ENCODE measurements around the gene IGFN1. TPM values are rescaled to one million over a fixed set of nuclear protein-coding genes. Genes with fewer than 3 reads are reported as not detected.

IGFN1 gene
- total and polyA plus RNA-seq, 2 donors (not counting 3 experiments of a cell fraction or from before 2014, with no cell fraction given), result not detected

DNA sequence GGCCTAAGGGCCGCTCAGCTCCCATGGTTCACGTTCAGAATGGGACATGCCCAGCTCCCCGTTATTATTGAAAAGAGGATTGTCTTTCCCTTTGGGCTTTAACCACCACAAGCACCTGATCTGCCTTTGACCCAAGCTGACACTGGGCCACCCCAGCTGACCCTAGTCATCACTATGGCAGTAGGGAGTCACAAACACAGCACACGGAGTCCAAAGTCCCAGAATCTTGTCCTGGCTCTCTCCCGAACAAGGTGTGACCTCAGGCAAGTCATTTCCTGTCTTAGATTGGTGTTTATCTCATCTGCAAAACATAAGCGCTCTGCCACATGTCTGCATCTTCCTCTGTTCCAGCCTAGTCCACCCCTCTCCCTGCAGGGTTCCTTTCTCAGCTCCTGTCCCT lies 31.5 kb downstream of the IGFN1 start:
- no peak overlapping the region for H2AFZ ChIP-seq (ENCODE audit: low read depth, low read length)
- no peak overlapping the region for H3K4me2 ChIP-seq (ENCODE audit: insufficient read depth, low read length)
- no peak for TF ChIP-seq FOS (IDR thresholded peaks at IDR 0.05; ENCODE audit: borderline replicate concordance, insufficient read depth, low read length)
- no peak for TF ChIP-seq MYC (IDR thresholded peaks at IDR 0.05; ENCODE audit: low read depth, low read length)
- TF ChIP-seq POLR2A (IDR thresholded peaks at IDR 0.05; ENCODE audit: low read depth, low read length), result no peak
- TF ChIP-seq GATA2 (IDR thresholded peaks at IDR 0.05; ENCODE audit: insufficient read depth, insufficient read length, low read depth, low read length), result no peak
- TF ChIP-seq POLR2AphosphoS5 (IDR thresholded peaks at IDR 0.05; ENCODE audit: insufficient read depth, low read depth, low read length), result no peak
- TF ChIP-seq, protein P1, sequence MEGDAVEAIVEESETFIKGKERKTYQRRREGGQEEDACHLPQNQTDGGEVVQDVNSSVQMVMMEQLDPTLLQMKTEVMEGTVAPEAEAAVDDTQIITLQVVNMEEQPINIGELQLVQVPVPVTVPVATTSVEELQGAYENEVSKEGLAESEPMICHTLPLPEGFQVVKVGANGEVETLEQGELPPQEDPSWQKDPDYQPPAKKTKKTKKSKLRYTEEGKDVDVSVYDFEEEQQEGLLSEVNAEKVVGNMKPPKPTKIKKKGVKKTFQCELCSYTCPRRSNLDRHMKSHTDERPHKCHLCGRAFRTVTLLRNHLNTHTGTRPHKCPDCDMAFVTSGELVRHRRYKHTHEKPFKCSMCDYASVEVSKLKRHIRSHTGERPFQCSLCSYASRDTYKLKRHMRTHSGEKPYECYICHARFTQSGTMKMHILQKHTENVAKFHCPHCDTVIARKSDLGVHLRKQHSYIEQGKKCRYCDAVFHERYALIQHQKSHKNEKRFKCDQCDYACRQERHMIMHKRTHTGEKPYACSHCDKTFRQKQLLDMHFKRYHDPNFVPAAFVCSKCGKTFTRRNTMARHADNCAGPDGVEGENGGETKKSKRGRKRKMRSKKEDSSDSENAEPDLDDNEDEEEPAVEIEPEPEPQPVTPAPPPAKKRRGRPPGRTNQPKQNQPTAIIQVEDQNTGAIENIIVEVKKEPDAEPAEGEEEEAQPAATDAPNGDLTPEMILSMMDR (IDR thresholded peaks at IDR 0.05; ENCODE audit: extremely low read depth in 1 of 2, insufficient read depth in 1 of 2, low read depth in 1 of 2, low read length in 2 of 2), result no peak
- H3K4me1 ChIP-seq (ENCODE audit: control insufficient read depth, extremely low read depth, insufficient read depth, low read length), result no peaks in the 10 kb centered on the region
- dilution Hi-C loops (cut with MboI; ENCODE audit: extremely low pct_ligation_motif_present, low sequenced_read_pairs), result no loop called here
- H3K79me2 ChIP-seq (ENCODE audit: control insufficient read depth, insufficient read depth, low read length), result no peaks in the 10 kb centered on the region
- peaks cover 2 to 4% of the 10 kb centered on the region in 2 experiments for H3K27me3 ChIP-seq (ENCODE audit: control insufficient read depth in 2 of 2, insufficient read depth in 2 of 2, low read length in 2 of 2)
- FAIRE-seq (no peak), DNase-seq (ENCODE audit: low read depth, low spot score) (no peak)
- H3K4me3 ChIP-seq (replicated peaks in 1 of 3; ENCODE audit: insufficient read depth in 1 of 3, low read depth in 1 of 3, low read length in 3 of 3), result no peak overlapping the region
- CTCF ChIA-PET, result interaction anchor here (1.1 to 2.8 kb wide), 14 partner anchors 7 to 600 kb away, joined by 3 to 18 read pairs (median 7); partner anchors contain the start of genes IGFN1 and TMEM9
- H3K36me3 ChIP-seq (ENCODE audit: control insufficient read depth in 2 of 2, extremely low read depth in 1 of 2, insufficient read depth in 2 of 2, low read length in 2 of 2), result no peaks in the 10 kb centered on the region
- H4K20me1 ChIP-seq (replicated peaks; ENCODE audit: control insufficient read depth, extremely low read depth, insufficient read depth, low read length), result no peaks in the 10 kb centered on the region
- no peaks in the 10 kb centered on the region for H3K9me1 ChIP-seq (replicated peaks; ENCODE audit: control insufficient read depth, extremely low read depth, insufficient read depth, low read length)
- no peak overlapping the region for H3K9ac ChIP-seq (replicated peaks; ENCODE audit: extremely low read depth, insufficient read depth, low read length)
- POLR2A ChIA-PET, result no interaction called here
- intact Hi-C loops (cut with micrococcal nuclease), result loop anchor here (5.0 kb wide), 1 partner anchor 135 kb away; no protein-coding TSS in a partner anchor
- no peaks in the 10 kb centered on the region for H3K9me3 ChIP-seq (replicated peaks; ENCODE audit: control insufficient read depth, insufficient read depth, low read length)
- no peak overlapping the region for H3K27ac ChIP-seq (ENCODE audit: insufficient read depth, low read depth, low read length)
- no TSS peak for BruUV-seq (replicated peaks)

Measured in endothelial cell of umbilical vein (primary cell).